KOPT-K1 (cell line): ENCODE measurements around the gene TDRD9.
A peak's percentile ranks its signal among the peaks of the same experiment; 100 is the strongest.

Source experiments
- H3K27ac ChIP-seq: fragments of 200-600 bp; sonication (generic); 2 replicates; pipeline ENCODE4 v1.5.1; 2016; ENCODE audit warnings: antibody characterized with exemption, mild to moderate bottlenecking, low read depth, low read length; ENCODE audit not compliant: poor library complexity, severe bottlenecking
- H3K36me3 ChIP-seq: fragments of 200-600 bp; sonication (generic); 2 replicates; pipeline ENCODE4 v1.5.1; 2017; ENCODE audit warnings: antibody characterized with exemption, mild to moderate bottlenecking, low read length, moderate library complexity; ENCODE audit not compliant: insufficient read depth
- H3K9me3 ChIP-seq: fragments of 200-600 bp; sonication (generic); 2 replicates; pipeline ENCODE4 v1.5.1; 2017; ENCODE audit warnings: antibody characterized with exemption, low read length, mild to moderate bottlenecking; ENCODE audit not compliant: insufficient read depth, poor library complexity, severe bottlenecking

TDRD9 gene

GRCh38 chr14:104039214-104039613 is 111.0 kb downstream of the TDRD9 start:
- Histone ChIP-seq H3K36me3 (no peaks in the 10 kb centered on the region), H3K27ac (no peak overlapping the region)

GRCh38 chr14:104040539-104040938 is 112.3 kb downstream of the TDRD9 start:
- Histone ChIP-seq H3K9me3 (no peaks in the 10 kb centered on the region), H3K36me3 (no peaks in the 10 kb centered on the region), H3K27ac (peak overlapping the region; percentile 47)

More at GRCh38 chr14:104039214-104039613, 111.0 kb downstream of the TDRD9 start:
- no peaks in the 10 kb centered on the region for H3K9me3 ChIP-seq

- H3K36me3 ChIP-seq: no peaks in the 10 kb centered on the region
- no peak overlapping the region for H3K27ac ChIP-seq
- H3K9me3 ChIP-seq: no peaks in the 10 kb centered on the region
These were observed 113.3 kb downstream of the TDRD9 start for GRCh38 chr14:104041430-104042104.

GRCh38 chr14:104044016-104044415 is 115.8 kb downstream of the TDRD9 start:
- Histone ChIP-seq H3K9me3 (no peaks in the 10 kb centered on the region), H3K27ac (no peak overlapping the region)

GRCh38 chr14:104047761-104048160 is 119.5 kb downstream of the TDRD9 start:
- H3K9me3 ChIP-seq: no peaks in the 10 kb centered on the region
- H3K36me3 ChIP-seq: no peaks in the 10 kb centered on the region
- no peak overlapping the region for H3K27ac ChIP-seq

More at GRCh38 chr14:104044016-104044415, 115.8 kb downstream of the TDRD9 start:
- H3K36me3 ChIP-seq: no peaks in the 10 kb centered on the region

- no peak overlapping the region for H3K27ac ChIP-seq
- H3K36me3 ChIP-seq: no peaks in the 10 kb centered on the region
- no peaks in the 10 kb centered on the region for H3K9me3 ChIP-seq
These were observed 120.7 kb downstream of the TDRD9 start for GRCh38 chr14:104048758-104049507.

GRCh38 chr14:104049576-104050240 is 121.5 kb downstream of the TDRD9 start:
- Histone ChIP-seq H3K27ac (no peak overlapping the region), H3K9me3 (no peaks in the 10 kb centered on the region), H3K36me3 (no peaks in the 10 kb centered on the region)

GRCh38 chr14:104051092-104051813 is 123.0 kb downstream of the TDRD9 start:
- H3K36me3 ChIP-seq: no peaks in the 10 kb centered on the region
- no peaks in the 10 kb centered on the region for H3K9me3 ChIP-seq
- no peak overlapping the region for H3K27ac ChIP-seq

- H3K9me3 ChIP-seq: no peaks in the 10 kb centered on the region
- H3K36me3 ChIP-seq: no peaks in the 10 kb centered on the region
- no peak overlapping the region for H3K27ac ChIP-seq
These were observed 126.1 kb downstream of the TDRD9 start for GRCh38 chr14:104054222-104054905.

GRCh38 chr14:104062281-104062680 is 134.0 kb downstream of the TDRD9 start:
- Histone ChIP-seq H3K9me3 (peaks cover 20% of the 10 kb centered on the region), H3K36me3 (no peaks in the 10 kb centered on the region), H3K27ac (no peak overlapping the region)

- no peaks in the 10 kb centered on the region for H3K36me3 ChIP-seq
- peaks cover 26% of the 10 kb centered on the region for H3K9me3 ChIP-seq
- H3K27ac ChIP-seq: no peak overlapping the region
These were observed 135.7 kb downstream of the TDRD9 start for GRCh38 chr14:104064003-104064402.

- no peak overlapping the region for H3K27ac ChIP-seq
- no peaks in the 10 kb centered on the region for H3K36me3 ChIP-seq
- peaks cover 26% of the 10 kb centered on the region for H3K9me3 ChIP-seq
These were observed 138.0 kb downstream of the TDRD9 start for GRCh38 chr14:104066279-104066678.

GRCh38 chr14:104066719-104067295 is 138.6 kb downstream of the TDRD9 start:
- Histone ChIP-seq H3K9me3 (peaks cover 26% of the 10 kb centered on the region), H3K27ac (no peak overlapping the region), H3K36me3 (no peaks in the 10 kb centered on the region)

GRCh38 chr14:104069541-104069940 is 141.3 kb downstream of the TDRD9 start:
- no peak overlapping the region for H3K27ac ChIP-seq
- H3K9me3 ChIP-seq: peaks cover 40% of the 10 kb centered on the region
- no peaks in the 10 kb centered on the region for H3K36me3 ChIP-seq
